ENCODE data around the gene ACTN4. TPM values are rescaled to one million over a fixed set of nuclear protein-coding genes. Genes with fewer than 3 reads are reported as not detected.

Gene ACTN4
- total RNA-seq, 1 experiment from 2014 or later, result 1,462 TPM

GRCh38 chr19:38640368-38640767, 7.1 kb upstream of the ACTN4 start:
- Mint-ChIP-seq H3K4me3 (ENCODE audit: low read depth, unreplicated experiment) (no peak overlapping the region), H3K36me3 (ENCODE audit: insufficient read depth, unreplicated experiment) (peaks cover 35% of the 10 kb centered on the region), H3K27ac (ENCODE audit: unreplicated experiment) (no peak overlapping the region), H3K27me3 (ENCODE audit: unreplicated experiment) (no peaks in the 10 kb centered on the region), H3K4me1 (ENCODE audit: low read depth, unreplicated experiment) (peaks cover 30% of the 10 kb centered on the region), H3K9me3 (ENCODE audit: low read depth, unreplicated experiment) (no peaks in the 10 kb centered on the region)
- TF ChIP-seq CTCF (IDR thresholded peaks at IDR 0.05; ENCODE audit: unreplicated experiment), result no peak
- CTCF ChIA-PET, result no interaction called here
- intact Hi-C loops (cut with micrococcal nuclease; ENCODE audit: unreplicated experiment), result no loop called here
- no peak for DNase-seq
- no TSS peak for BruUV-seq (replicated peaks)

GRCh38 chr19:38642176-38642575, 5.3 kb upstream of the ACTN4 start:
- Mint-ChIP-seq H3K36me3 (ENCODE audit: insufficient read depth, unreplicated experiment) (peaks cover 22% of the 10 kb centered on the region), H3K4me1 (ENCODE audit: low read depth, unreplicated experiment) (peaks cover 14% of the 10 kb centered on the region), H3K27me3 (ENCODE audit: unreplicated experiment) (no peaks in the 10 kb centered on the region), H3K4me3 (ENCODE audit: low read depth, unreplicated experiment) (no peak overlapping the region), H3K9me3 (ENCODE audit: low read depth, unreplicated experiment) (no peaks in the 10 kb centered on the region), H3K27ac (ENCODE audit: unreplicated experiment) (no peak overlapping the region)
- CTCF ChIA-PET, result no interaction called here
- DNase-seq, result no peak
- TF ChIP-seq CTCF (IDR thresholded peaks at IDR 0.05; ENCODE audit: unreplicated experiment), result no peak
- intact Hi-C loops (cut with micrococcal nuclease; ENCODE audit: unreplicated experiment), result no loop called here
- no TSS peak for BruUV-seq (replicated peaks)

- H3K36me3 Mint-ChIP-seq (ENCODE audit: insufficient read depth, unreplicated experiment), result peaks cover 38% of the 10 kb centered on the region
- DNase-seq, result no peak
- CTCF ChIA-PET, result interaction anchor here (1.4 kb wide), 1 partner anchor 11 kb away, joined by 7 read pairs; no protein-coding TSS in a partner anchor
- peaks cover 8% of the 10 kb centered on the region for H3K4me1 Mint-ChIP-seq (ENCODE audit: low read depth, unreplicated experiment)
- no peaks in the 10 kb centered on the region for H3K9me3 Mint-ChIP-seq (ENCODE audit: low read depth, unreplicated experiment)
- TF ChIP-seq CTCF (IDR thresholded peaks at IDR 0.05; ENCODE audit: unreplicated experiment), result no peak
- H3K27me3 Mint-ChIP-seq (ENCODE audit: unreplicated experiment), result no peaks in the 10 kb centered on the region
- intact Hi-C loops (cut with micrococcal nuclease; ENCODE audit: unreplicated experiment), result no loop called here
- no peak overlapping the region for H3K4me3 Mint-ChIP-seq (ENCODE audit: low read depth, unreplicated experiment)
- BruUV-seq (replicated peaks), result no TSS peak
- no peak overlapping the region for H3K27ac Mint-ChIP-seq (ENCODE audit: unreplicated experiment)
These were observed 2.7 kb upstream of the ACTN4 start for GRCh38 chr19:38644719-38645118.

- no peaks in the 10 kb centered on the region for H3K27me3 Mint-ChIP-seq (ENCODE audit: unreplicated experiment)
- no peak for TF ChIP-seq CTCF (IDR thresholded peaks at IDR 0.05; ENCODE audit: unreplicated experiment)
- peaks cover 2% of the 10 kb centered on the region for H3K4me1 Mint-ChIP-seq (ENCODE audit: low read depth, unreplicated experiment)
- peaks cover 65% of the 10 kb centered on the region for H3K36me3 Mint-ChIP-seq (ENCODE audit: insufficient read depth, unreplicated experiment)
- no peaks in the 10 kb centered on the region for H3K9me3 Mint-ChIP-seq (ENCODE audit: low read depth, unreplicated experiment)
- DNase-seq, result no peak
- CTCF ChIA-PET, result interaction anchor here (0.6 to 2.5 kb wide), 7 partner anchors 9 to 282 kb away, joined by 3 to 19 read pairs (median 4); partner anchors contain the start of gene NFKBIB
- no TSS peak for BruUV-seq (replicated peaks)
- peak overlapping the region; percentile 99 for H3K4me3 Mint-ChIP-seq (ENCODE audit: low read depth, unreplicated experiment)
- peak overlapping the region; percentile 100 for H3K27ac Mint-ChIP-seq (ENCODE audit: unreplicated experiment)
- intact Hi-C loops (cut with micrococcal nuclease; ENCODE audit: unreplicated experiment), result no loop called here
These were observed 718 bp downstream of the ACTN4 start for GRCh38 chr19:38647966-38648768.

Measured in Calu3 (cell line).